Measurements from ENCODE around the gene GRAMD2A. TPM values are rescaled to one million over a fixed set of nuclear protein-coding genes. Genes with fewer than 3 reads are reported as not detected.

Gene GRAMD2A
- total and polyA plus RNA-seq, 2 experiments from 2014 or later, result not detected

- Histone ChIP-seq H3K4me1 (ENCODE audit: insufficient read depth) (no peaks in the 10 kb centered on the region), H4K20me1 (ENCODE audit: insufficient read depth) (no peaks in the 10 kb centered on the region), H3K9me3 (ENCODE audit: low read depth) (no peaks in the 10 kb centered on the region), H3K36me3 (ENCODE audit: low read depth) (no peaks in the 10 kb centered on the region), H3F3A (ENCODE audit: insufficient read depth) (no peaks in the 10 kb centered on the region), H3K9ac (no peak overlapping the region), H3K4me3 (no peak overlapping the region), H3K27ac (no peak overlapping the region), H3K79me2 (ENCODE audit: insufficient read depth) (no peaks in the 10 kb centered on the region), H2AFZ (no peak overlapping the region), H3K4me2 (ENCODE audit: unreplicated experiment) (no peak overlapping the region), H3K9me2 (ENCODE audit: insufficient read depth) (no peaks in the 10 kb centered on the region), H3K27me3 (replicated peaks; ENCODE audit: insufficient read depth) (no peaks in the 10 kb centered on the region; the same call in 1 of the 2 replicates)
- 81% methylated on average over 5 of the region's 5 CpGs for WGBS, 2 experiments (ENCODE audit: low coverage in 1 of 2, low lambda C conversion rate in 2 of 2, missing lambda C conversion rate in 2 of 2)
- TF ChIP-seq EZH2 (IDR thresholded peaks at IDR 0.05; ENCODE audit: insufficient read depth, poor library complexity, severe bottlenecking) (no peak), EZH2phosphoT487 (IDR thresholded peaks at IDR 0.05; ENCODE audit: insufficient read depth, low read depth) (no peak)
- DNase-seq, result no peak
- in situ Hi-C loops (cut with MboI), result loop anchor here (25.0 kb wide), 1 partner anchor 698 kb away; no protein-coding TSS in a partner anchor
These were observed 36.8 kb downstream of the GRAMD2A start for GRCh38 chr15:72160696-72161245.

GRCh38 chr15:72156928-72157327 lies 40.7 kb downstream of the GRAMD2A start:
- H3K79me2 ChIP-seq (ENCODE audit: insufficient read depth), result no peaks in the 10 kb centered on the region
- no peaks in the 10 kb centered on the region for H4K20me1 ChIP-seq (ENCODE audit: insufficient read depth)
- no peaks in the 10 kb centered on the region for H3F3A ChIP-seq (ENCODE audit: insufficient read depth)
- H2AFZ ChIP-seq, result no peak overlapping the region
- 0 out of 2 replicates have a peak, but pooled peaks cover 6% of the 10 kb centered on the region for H3K4me1 ChIP-seq (ENCODE audit: insufficient read depth)
- no peaks in the 10 kb centered on the region for H3K9me2 ChIP-seq (ENCODE audit: insufficient read depth)
- no peaks in the 10 kb centered on the region for H3K27me3 ChIP-seq (replicated peaks; ENCODE audit: insufficient read depth)
- no peak for DNase-seq
- in situ Hi-C loops (cut with MboI), result loop anchor here (25.0 kb wide), 1 partner anchor 695 kb away; no protein-coding TSS in a partner anchor
- no peak overlapping the region for H3K9ac ChIP-seq
- no peak overlapping the region for H3K27ac ChIP-seq
- H3K4me3 ChIP-seq, result no peak overlapping the region
- no peak overlapping the region for H3K4me2 ChIP-seq (ENCODE audit: unreplicated experiment)
- no peaks in the 10 kb centered on the region for H3K36me3 ChIP-seq (ENCODE audit: low read depth)
- no peaks in the 10 kb centered on the region for H3K9me3 ChIP-seq (ENCODE audit: low read depth)
- TF ChIP-seq EZH2 (IDR thresholded peaks at IDR 0.05; ENCODE audit: insufficient read depth, poor library complexity, severe bottlenecking) (no peak), EZH2phosphoT487 (IDR thresholded peaks at IDR 0.05; ENCODE audit: insufficient read depth, low read depth) (no peak)
- 55 to 64% methylated on average over 2 of the region's 2 CpGs for WGBS, 2 experiments (ENCODE audit: low coverage in 1 of 2, low lambda C conversion rate in 2 of 2, missing lambda C conversion rate in 2 of 2)

- peak; percentile 85 for DNase-seq
- no peaks in the 10 kb centered on the region for H3K9me2 ChIP-seq (ENCODE audit: insufficient read depth)
- TF ChIP-seq EZH2phosphoT487 (IDR thresholded peaks at IDR 0.05; ENCODE audit: insufficient read depth, low read depth) (no peak), EZH2 (IDR thresholded peaks at IDR 0.05; ENCODE audit: insufficient read depth, poor library complexity, severe bottlenecking) (no peak)
- H3F3A ChIP-seq (ENCODE audit: insufficient read depth), result no peaks in the 10 kb centered on the region
- 0 out of 2 replicates have a peak, but pooled peaks cover 6% of the 10 kb centered on the region for H3K4me1 ChIP-seq (ENCODE audit: insufficient read depth)
- no peaks in the 10 kb centered on the region for H4K20me1 ChIP-seq (ENCODE audit: insufficient read depth)
- no peaks in the 10 kb centered on the region for H3K79me2 ChIP-seq (ENCODE audit: insufficient read depth)
- H3K9ac ChIP-seq, result peak overlapping the region; percentile 43
- no peaks in the 10 kb centered on the region for H3K9me3 ChIP-seq (ENCODE audit: low read depth)
- no peaks in the 10 kb centered on the region for H3K36me3 ChIP-seq (ENCODE audit: low read depth)
- peak overlapping the region; percentile 93 for H2AFZ ChIP-seq
- H3K4me2 ChIP-seq (ENCODE audit: unreplicated experiment), result peak overlapping the region; percentile 99
- in situ Hi-C loops (cut with MboI), result loop anchor here (25.0 kb wide), 1 partner anchor 694 kb away; no protein-coding TSS in a partner anchor
- H3K4me3 ChIP-seq, result peak overlapping the region; percentile 79
- H3K27ac ChIP-seq, result no peak overlapping the region
- no peaks in the 10 kb centered on the region for H3K27me3 ChIP-seq (replicated peaks; ENCODE audit: insufficient read depth)
- WGBS, 2 experiments (ENCODE audit: low coverage in 1 of 2, low lambda C conversion rate in 2 of 2, missing lambda C conversion rate in 2 of 2), result 1 to 3% methylated on average over 19 of the region's 19 CpGs
These were observed 41.7 kb downstream of the GRAMD2A start for GRCh38 chr15:72155635-72156616.

- Histone ChIP-seq H3K4me1 (ENCODE audit: insufficient read depth) (0 out of 2 replicates have a peak, but pooled peaks cover 6% of the 10 kb centered on the region), H2AFZ (peak overlapping the region; percentile 93), H3K27me3 (replicated peaks; ENCODE audit: insufficient read depth) (no peaks in the 10 kb centered on the region), H3K9ac (peak overlapping the region; percentile 43), H3F3A (ENCODE audit: insufficient read depth) (no peaks in the 10 kb centered on the region), H3K9me2 (ENCODE audit: insufficient read depth) (no peaks in the 10 kb centered on the region), H3K4me2 (ENCODE audit: unreplicated experiment) (peak overlapping the region; percentile 99), H3K4me3 (peak overlapping the region; percentile 79), H3K36me3 (ENCODE audit: low read depth) (no peaks in the 10 kb centered on the region), H3K9me3 (ENCODE audit: low read depth) (no peaks in the 10 kb centered on the region), H3K27ac (no peak overlapping the region), H3K79me2 (ENCODE audit: insufficient read depth) (no peaks in the 10 kb centered on the region), H4K20me1 (ENCODE audit: insufficient read depth) (no peaks in the 10 kb centered on the region)
- 10 to 12% methylated on average over 13 to 14 of the region's 14 CpGs for WGBS, 2 experiments (ENCODE audit: low coverage in 1 of 2, low lambda C conversion rate in 2 of 2, missing lambda C conversion rate in 2 of 2)
- peak; percentile 39 for DNase-seq
- TF ChIP-seq EZH2 (IDR thresholded peaks at IDR 0.05; ENCODE audit: insufficient read depth, poor library complexity, severe bottlenecking) (no peak), EZH2phosphoT487 (IDR thresholded peaks at IDR 0.05; ENCODE audit: insufficient read depth, low read depth) (no peak)
- in situ Hi-C loops (cut with MboI), result loop anchor here (25.0 kb wide), 1 partner anchor 693 kb away; no protein-coding TSS in a partner anchor
These were observed 42.5 kb downstream of the GRAMD2A start for GRCh38 chr15:72155003-72155621.

Measured in GM23248 (cell line).